ENCODE data around the gene LRRC23. TPM values are rescaled to one million over a fixed set of nuclear protein-coding genes. Genes with fewer than 3 reads are reported as not detected.
A peak's percentile ranks its signal among the peaks of the same experiment; 100 is the strongest.

LRRC23 gene, protein sequence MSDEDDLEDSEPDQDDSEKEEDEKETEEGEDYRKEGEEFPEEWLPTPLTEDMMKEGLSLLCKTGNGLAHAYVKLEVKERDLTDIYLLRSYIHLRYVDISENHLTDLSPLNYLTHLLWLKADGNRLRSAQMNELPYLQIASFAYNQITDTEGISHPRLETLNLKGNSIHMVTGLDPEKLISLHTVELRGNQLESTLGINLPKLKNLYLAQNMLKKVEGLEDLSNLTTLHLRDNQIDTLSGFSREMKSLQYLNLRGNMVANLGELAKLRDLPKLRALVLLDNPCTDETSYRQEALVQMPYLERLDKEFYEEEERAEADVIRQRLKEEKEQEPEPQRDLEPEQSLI
- total RNA-seq (2014; rRNA removed; shearing (Covaris generic)) (2.5 and 9.1 TPM in 2 replicates), polyA plus RNA-seq (2016; fragmentation: Nextera tagmentation; extraction: Ambion mirVana) (2.4 and 2.9 TPM in 2 replicates)
- long read RNA-seq, partial matches to known transcripts, result 0 of 1 reads
- long read RNA-seq, other reads (novel, unspliced or antisense), result 0 of 1 reads

DNA sequence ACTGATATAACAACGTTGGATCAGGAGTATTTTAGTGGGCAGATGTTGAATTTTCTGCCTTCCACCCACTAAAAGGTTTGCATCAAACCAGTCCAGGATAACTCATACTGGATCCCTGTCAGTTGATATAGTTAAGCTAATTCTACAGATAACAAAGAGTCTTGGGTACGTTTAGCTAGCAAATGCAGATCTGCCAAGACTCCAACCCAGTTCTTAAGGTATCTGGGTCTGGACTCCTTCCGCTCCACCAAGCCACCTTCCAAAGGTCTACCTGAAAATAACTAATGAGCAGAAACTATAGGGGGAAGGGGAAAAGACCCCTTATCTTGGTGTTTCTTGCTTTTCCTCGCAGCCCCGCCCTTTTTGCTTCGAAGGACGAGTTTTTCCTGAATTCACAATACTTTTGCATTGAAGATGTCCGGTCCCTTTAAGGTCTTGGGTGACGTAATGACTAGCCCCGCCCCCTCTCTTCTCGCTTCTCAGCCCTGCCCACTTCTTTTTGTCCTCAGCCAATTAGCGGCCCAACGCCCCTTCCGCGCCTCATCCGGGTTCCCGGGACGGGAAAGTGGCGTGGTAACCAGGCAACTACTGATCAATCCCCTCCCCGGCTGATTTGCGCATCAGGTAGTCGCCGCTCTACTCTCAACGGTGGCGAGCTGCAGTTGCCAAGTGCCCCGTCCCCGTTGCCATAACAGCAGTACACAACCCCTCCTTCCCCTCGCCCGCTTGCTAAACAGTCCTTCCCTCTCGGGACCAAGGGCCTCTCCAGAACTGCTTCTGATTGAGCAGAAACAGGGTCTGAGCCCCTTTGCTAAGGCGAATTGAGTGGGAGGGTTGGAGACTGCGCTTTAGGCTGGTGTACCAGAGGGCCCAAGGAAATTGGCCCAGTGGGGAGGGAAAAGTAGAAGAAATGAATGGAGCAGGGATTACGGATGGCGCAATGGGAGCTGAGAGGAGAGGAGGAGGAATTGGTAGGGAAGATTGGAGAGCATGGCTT, at the start of gene LRRC23:
Gene LRRC23 (plus strand): TSS at position 543 of the 997 bp plus-strand sequence. CDS start 812 bp downstream, outside the sequence.
- Histone ChIP-seq H3F3A (replicated peaks; ENCODE audit: low read depth) (peaks cover 6% of the 10 kb centered on the region; the same call in 1 of the 2 replicates), H3K27me3 (ENCODE audit: insufficient read depth) (no peaks in the 10 kb centered on the region), H3K36me3 (ENCODE audit: insufficient read depth) (no peaks in the 10 kb centered on the region), H3K4me2 (peak within 1 kb of the TSS; percentile 91), H3K27ac (ENCODE audit: low read depth) (peak within 1 kb of the TSS; percentile 88), H3K4me3 (peak within 1 kb of the TSS; percentile 67), H3K4me1 (ENCODE audit: insufficient read depth) (peaks cover 17% of the 10 kb centered on the region), H3K79me2 (replicated peaks; ENCODE audit: insufficient read depth) (no peaks in the 10 kb centered on the region), H4K20me1 (replicated peaks; ENCODE audit: insufficient read depth) (no peaks in the 10 kb centered on the region), H3K9me2 (ENCODE audit: insufficient read depth) (no peaks in the 10 kb centered on the region), H2AFZ (peak within 1 kb of the TSS; percentile 57)
- ATAC-seq (peak; percentile 96), DNase-seq (ENCODE audit: low spot score) (peak; percentile 100)
- Mint-ChIP-seq H3K27me3 (ENCODE audit: insufficient read depth, low read depth, poor library complexity) (peaks cover 2% of the 10 kb centered on the region), H3K4me3 (no peak within 1 kb of the TSS), H3K36me3 (ENCODE audit: low read depth) (no peaks in the 10 kb centered on the region), H3K9me3 (no peaks in the 10 kb centered on the region), H3K4me1 (no peaks in the 10 kb centered on the region; the same call in 1 of the 3 replicates), H3K27ac (no peak within 1 kb of the TSS; the same call in 1 of the 2 replicates)
- TF ChIP-seq CREB1 (CRISPR knock-in tag; IDR thresholded peaks at IDR 0.05; ENCODE audit: low read depth), result peak; percentile 84
- peak; percentile 63 for TF ChIP-seq POLR2AphosphoS5 (IDR thresholded peaks at IDR 0.05; ENCODE audit: low read depth)
- no peak for TF ChIP-seq NANOG (IDR thresholded peaks at IDR 0.05; ENCODE audit: borderline replicate concordance)
- TF ChIP-seq JUNB (IDR thresholded peaks at IDR 0.05; ENCODE audit: unreplicated experiment), result no peak
- TF ChIP-seq, protein P1, sequence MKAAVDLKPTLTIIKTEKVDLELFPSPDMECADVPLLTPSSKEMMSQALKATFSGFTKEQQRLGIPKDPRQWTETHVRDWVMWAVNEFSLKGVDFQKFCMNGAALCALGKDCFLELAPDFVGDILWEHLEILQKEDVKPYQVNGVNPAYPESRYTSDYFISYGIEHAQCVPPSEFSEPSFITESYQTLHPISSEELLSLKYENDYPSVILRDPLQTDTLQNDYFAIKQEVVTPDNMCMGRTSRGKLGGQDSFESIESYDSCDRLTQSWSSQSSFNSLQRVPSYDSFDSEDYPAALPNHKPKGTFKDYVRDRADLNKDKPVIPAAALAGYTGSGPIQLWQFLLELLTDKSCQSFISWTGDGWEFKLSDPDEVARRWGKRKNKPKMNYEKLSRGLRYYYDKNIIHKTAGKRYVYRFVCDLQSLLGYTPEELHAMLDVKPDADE (IDR thresholded peaks at IDR 0.05), result 0 out of 2 replicates have a peak, but pooled peaks have one; percentile 31

DNA sequence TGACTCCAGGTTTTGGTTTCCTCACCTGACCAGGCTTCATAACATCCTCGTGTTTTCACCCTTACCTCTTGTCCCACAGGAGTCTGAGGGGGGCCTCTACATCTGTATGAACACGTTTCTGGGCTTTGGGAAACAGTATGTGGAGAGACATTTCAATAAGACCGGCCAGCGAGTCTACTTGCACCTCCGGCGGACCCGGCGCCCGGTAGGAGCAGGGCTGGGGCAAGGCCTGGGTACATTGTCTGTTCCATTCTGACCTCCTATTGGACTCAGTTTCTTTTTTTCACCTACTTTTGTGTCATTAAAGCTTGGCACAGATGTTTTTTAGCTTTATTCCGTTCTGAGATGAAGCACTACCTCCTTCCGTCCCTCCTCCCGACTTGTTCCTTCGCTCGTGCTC, 49.3 kb upstream of the LRRC23 start:
- no peak overlapping the region for H3K4me3 ChIP-seq
- DNase-seq (ENCODE audit: low spot score), result no peak
- H3F3A ChIP-seq (replicated peaks; ENCODE audit: low read depth), result peaks cover 11% of the 10 kb centered on the region; the same call in 1 of the 2 replicates
- H3K9me2 ChIP-seq (ENCODE audit: insufficient read depth), result no peaks in the 10 kb centered on the region
- Mint-ChIP-seq H3K36me3 (ENCODE audit: low read depth) (peaks cover 53% of the 10 kb centered on the region), H3K9me3 (no peaks in the 10 kb centered on the region), H3K27me3 (ENCODE audit: insufficient read depth, low read depth, poor library complexity) (peaks cover 19% of the 10 kb centered on the region), H3K4me1 (peaks cover 13% of the 10 kb centered on the region), H3K4me3 (no peak overlapping the region), H3K27ac (no peak overlapping the region; the same call in 1 of the 2 replicates)
- peaks cover 4% of the 10 kb centered on the region; the same call in 1 of the 2 replicates for H4K20me1 ChIP-seq (replicated peaks; ENCODE audit: insufficient read depth)
- peaks cover 32% of the 10 kb centered on the region for H3K79me2 ChIP-seq (replicated peaks; ENCODE audit: insufficient read depth)
- no peak overlapping the region for H3K4me2 ChIP-seq
- H3K27me3 ChIP-seq (ENCODE audit: insufficient read depth), result no peaks in the 10 kb centered on the region
- H3K36me3 ChIP-seq (ENCODE audit: insufficient read depth), result peaks cover 19% of the 10 kb centered on the region
- peaks cover 16% of the 10 kb centered on the region for H3K4me1 ChIP-seq (ENCODE audit: insufficient read depth)
- no peak overlapping the region for H2AFZ ChIP-seq
- no peak for ATAC-seq
- H3K27ac ChIP-seq (ENCODE audit: low read depth), result no peak overlapping the region
- TF ChIP-seq ZNF331 (CRISPR knock-in tag; IDR thresholded peaks at IDR 0.05; ENCODE audit: low read depth), result no peak
- TF ChIP-seq, protein P2, sequence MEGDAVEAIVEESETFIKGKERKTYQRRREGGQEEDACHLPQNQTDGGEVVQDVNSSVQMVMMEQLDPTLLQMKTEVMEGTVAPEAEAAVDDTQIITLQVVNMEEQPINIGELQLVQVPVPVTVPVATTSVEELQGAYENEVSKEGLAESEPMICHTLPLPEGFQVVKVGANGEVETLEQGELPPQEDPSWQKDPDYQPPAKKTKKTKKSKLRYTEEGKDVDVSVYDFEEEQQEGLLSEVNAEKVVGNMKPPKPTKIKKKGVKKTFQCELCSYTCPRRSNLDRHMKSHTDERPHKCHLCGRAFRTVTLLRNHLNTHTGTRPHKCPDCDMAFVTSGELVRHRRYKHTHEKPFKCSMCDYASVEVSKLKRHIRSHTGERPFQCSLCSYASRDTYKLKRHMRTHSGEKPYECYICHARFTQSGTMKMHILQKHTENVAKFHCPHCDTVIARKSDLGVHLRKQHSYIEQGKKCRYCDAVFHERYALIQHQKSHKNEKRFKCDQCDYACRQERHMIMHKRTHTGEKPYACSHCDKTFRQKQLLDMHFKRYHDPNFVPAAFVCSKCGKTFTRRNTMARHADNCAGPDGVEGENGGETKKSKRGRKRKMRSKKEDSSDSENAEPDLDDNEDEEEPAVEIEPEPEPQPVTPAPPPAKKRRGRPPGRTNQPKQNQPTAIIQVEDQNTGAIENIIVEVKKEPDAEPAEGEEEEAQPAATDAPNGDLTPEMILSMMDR (conservative IDR thresholded peaks at IDR 0.05; ENCODE audit: low read depth in 2 of 2), result no peak
- TF ChIP-seq, protein P3, sequence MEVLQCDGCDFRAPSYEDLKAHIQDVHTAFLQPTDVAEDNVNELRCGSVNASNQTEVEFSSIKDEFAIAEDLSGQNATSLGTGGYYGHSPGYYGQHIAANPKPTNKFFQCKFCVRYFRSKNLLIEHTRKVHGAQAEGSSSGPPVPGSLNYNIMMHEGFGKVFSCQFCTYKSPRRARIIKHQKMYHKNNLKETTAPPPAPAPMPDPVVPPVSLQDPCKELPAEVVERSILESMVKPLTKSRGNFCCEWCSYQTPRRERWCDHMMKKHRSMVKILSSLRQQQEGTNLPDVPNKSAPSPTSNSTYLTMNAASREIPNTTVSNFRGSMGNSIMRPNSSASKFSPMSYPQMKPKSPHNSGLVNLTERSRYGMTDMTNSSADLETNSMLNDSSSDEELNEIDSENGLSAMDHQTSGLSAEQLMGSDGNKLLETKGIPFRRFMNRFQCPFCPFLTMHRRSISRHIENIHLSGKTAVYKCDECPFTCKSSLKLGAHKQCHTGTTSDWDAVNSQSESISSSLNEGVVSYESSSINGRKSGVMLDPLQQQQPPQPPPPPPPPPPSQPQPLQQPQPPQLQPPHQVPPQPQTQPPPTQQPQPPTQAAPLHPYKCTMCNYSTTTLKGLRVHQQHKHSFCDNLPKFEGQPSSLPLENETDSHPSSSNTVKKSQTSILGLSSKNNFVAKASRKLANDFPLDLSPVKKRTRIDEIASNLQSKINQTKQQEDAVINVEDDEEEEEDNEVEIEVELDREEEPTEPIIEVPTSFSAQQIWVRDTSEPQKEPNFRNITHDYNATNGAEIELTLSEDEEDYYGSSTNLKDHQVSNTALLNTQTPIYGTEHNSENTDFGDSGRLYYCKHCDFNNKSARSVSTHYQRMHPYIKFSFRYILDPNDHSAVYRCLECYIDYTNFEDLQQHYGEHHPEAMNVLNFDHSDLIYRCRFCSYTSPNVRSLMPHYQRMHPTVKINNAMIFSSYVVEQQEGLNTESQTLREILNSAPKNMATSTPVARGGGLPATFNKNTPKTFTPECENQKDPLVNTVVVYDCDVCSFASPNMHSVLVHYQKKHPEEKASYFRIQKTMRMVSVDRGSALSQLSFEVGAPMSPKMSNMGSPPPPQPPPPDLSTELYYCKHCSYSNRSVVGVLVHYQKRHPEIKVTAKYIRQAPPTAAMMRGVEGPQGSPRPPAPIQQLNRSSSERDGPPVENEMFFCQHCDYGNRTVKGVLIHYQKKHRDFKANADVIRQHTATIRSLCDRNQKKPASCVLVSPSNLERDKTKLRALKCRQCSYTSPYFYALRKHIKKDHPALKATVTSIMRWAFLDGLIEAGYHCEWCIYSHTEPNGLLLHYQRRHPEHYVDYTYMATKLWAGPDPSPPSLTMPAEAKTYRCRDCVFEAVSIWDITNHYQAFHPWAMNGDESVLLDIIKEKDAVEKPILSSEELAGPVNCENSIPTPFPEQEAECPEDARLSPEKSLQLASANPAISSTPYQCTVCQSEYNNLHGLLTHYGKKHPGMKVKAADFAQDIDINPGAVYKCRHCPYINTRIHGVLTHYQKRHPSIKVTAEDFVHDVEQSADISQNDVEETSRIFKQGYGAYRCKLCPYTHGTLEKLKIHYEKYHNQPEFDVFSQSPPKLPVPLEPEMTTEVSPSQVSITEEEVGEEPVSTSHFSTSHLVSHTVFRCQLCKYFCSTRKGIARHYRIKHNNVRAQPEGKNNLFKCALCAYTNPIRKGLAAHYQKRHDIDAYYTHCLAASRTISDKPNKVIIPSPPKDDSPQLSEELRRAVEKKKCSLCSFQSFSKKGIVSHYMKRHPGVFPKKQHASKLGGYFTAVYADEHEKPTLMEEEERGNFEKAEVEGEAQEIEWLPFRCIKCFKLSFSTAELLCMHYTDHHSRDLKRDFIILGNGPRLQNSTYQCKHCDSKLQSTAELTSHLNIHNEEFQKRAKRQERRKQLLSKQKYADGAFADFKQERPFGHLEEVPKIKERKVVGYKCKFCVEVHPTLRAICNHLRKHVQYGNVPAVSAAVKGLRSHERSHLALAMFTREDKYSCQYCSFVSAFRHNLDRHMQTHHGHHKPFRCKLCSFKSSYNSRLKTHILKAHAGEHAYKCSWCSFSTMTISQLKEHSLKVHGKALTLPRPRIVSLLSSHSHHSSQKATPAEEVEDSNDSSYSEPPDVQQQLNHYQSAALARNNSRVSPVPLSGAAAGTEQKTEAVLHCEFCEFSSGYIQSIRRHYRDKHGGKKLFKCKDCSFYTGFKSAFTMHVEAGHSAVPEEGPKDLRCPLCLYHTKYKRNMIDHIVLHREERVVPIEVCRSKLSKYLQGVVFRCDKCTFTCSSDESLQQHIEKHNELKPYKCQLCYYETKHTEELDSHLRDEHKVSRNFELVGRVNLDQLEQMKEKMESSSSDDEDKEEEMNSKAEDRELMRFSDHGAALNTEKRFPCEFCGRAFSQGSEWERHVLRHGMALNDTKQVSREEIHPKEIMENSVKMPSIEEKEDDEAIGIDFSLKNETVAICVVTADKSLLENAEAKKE (CRISPR knock-in tag; IDR thresholded peaks at IDR 0.05), result no peak

All from GM23338 (cell line).